T-helper 1 cell treated with Interleukin-12 subunit alpha and Interleukin-12 subunit beta and Interleukin-4 antibody, amounts not matched to agents 30 μg/mL and 1 μg/mL, for 36 hours (primary cell): ENCODE data around the gene CCDC136.

Experiments used
- H3K27ac Mint-ChIP-seq: one replicate; pipeline ENCODE4 v1.8.0; 2021; ENCODE audit warnings: mild to moderate bottlenecking, mixed read lengths
- H3K27me3 Mint-ChIP-seq: one replicate; pipeline ENCODE4 v1.8.0; 2021; ENCODE audit warnings: low read depth, mixed read lengths
- H3K36me3 Mint-ChIP-seq: one replicate; pipeline ENCODE4 v1.8.0; 2021; ENCODE audit warnings: low read depth, mixed read lengths
- H3K4me1 Mint-ChIP-seq: one replicate; pipeline ENCODE4 v1.8.0; 2021; ENCODE audit warnings: low read depth, mixed read lengths
- H3K4me3 Mint-ChIP-seq: one replicate; pipeline ENCODE4 v1.8.0; 2021; ENCODE audit warnings: mild to moderate bottlenecking, moderate library complexity, mixed read lengths
- H3K9me3 Mint-ChIP-seq: one replicate; pipeline ENCODE4 v1.8.0; 2021; ENCODE audit warnings: mixed read lengths

Gene CCDC136

GRCh38 chr7:128767475-128768110 is 24.2 kb upstream of the CCDC136 start:
- no peaks in the 10 kb centered on the region for H3K4me1 Mint-ChIP-seq

GRCh38 chr7:128770233-128770632 is 21.5 kb upstream of the CCDC136 start:
- H3K27me3 Mint-ChIP-seq: no peaks in the 10 kb centered on the region
- no peaks in the 10 kb centered on the region for H3K9me3 Mint-ChIP-seq
- H3K4me3 Mint-ChIP-seq: no peak overlapping the region
- no peak overlapping the region for H3K27ac Mint-ChIP-seq
- H3K36me3 Mint-ChIP-seq: peaks cover 49% of the 10 kb centered on the region
- H3K4me1 Mint-ChIP-seq: no peaks in the 10 kb centered on the region

More at GRCh38 chr7:128767475-128768110, 24.2 kb upstream of the CCDC136 start:
- Mint-ChIP-seq H3K9me3 (no peaks in the 10 kb centered on the region), H3K27ac (no peak overlapping the region), H3K36me3 (peaks cover 37% of the 10 kb centered on the region), H3K4me3 (no peak overlapping the region), H3K27me3 (no peaks in the 10 kb centered on the region)

GRCh38 chr7:128773604-128774003 is 18.2 kb upstream of the CCDC136 start:
- H3K36me3 Mint-ChIP-seq: peaks cover 35% of the 10 kb centered on the region
- H3K9me3 Mint-ChIP-seq: peaks cover 20% of the 10 kb centered on the region
- no peaks in the 10 kb centered on the region for H3K4me1 Mint-ChIP-seq

GRCh38 chr7:128774029-128774689 is 17.6 kb upstream of the CCDC136 start:
- peaks cover 20% of the 10 kb centered on the region for H3K9me3 Mint-ChIP-seq
- H3K4me1 Mint-ChIP-seq: no peaks in the 10 kb centered on the region
- no peaks in the 10 kb centered on the region for H3K27me3 Mint-ChIP-seq
- peaks cover 31% of the 10 kb centered on the region for H3K36me3 Mint-ChIP-seq
- H3K4me3 Mint-ChIP-seq: no peak overlapping the region
- H3K27ac Mint-ChIP-seq: no peak overlapping the region

More at GRCh38 chr7:128773604-128774003, 18.2 kb upstream of the CCDC136 start:
- no peaks in the 10 kb centered on the region for H3K27me3 Mint-ChIP-seq
- H3K4me3 Mint-ChIP-seq: no peak overlapping the region
- H3K27ac Mint-ChIP-seq: no peak overlapping the region

- no peak overlapping the region for H3K4me3 Mint-ChIP-seq
- H3K27ac Mint-ChIP-seq: no peak overlapping the region
- H3K27me3 Mint-ChIP-seq: peaks cover 1% of the 10 kb centered on the region
- H3K9me3 Mint-ChIP-seq: peaks cover 20% of the 10 kb centered on the region
- H3K36me3 Mint-ChIP-seq: peaks cover 28% of the 10 kb centered on the region
- no peaks in the 10 kb centered on the region for H3K4me1 Mint-ChIP-seq
These were observed 16.8 kb upstream of the CCDC136 start for GRCh38 chr7:128774921-128775320.

- no peak within 1 kb of the TSS for H3K27ac Mint-ChIP-seq
- no peaks in the 10 kb centered on the region for H3K4me1 Mint-ChIP-seq
- no peak within 1 kb of the TSS for H3K4me3 Mint-ChIP-seq
- H3K36me3 Mint-ChIP-seq: peaks cover 23% of the 10 kb centered on the region
- H3K9me3 Mint-ChIP-seq: peaks cover 20% of the 10 kb centered on the region
- peaks cover 3% of the 10 kb centered on the region for H3K27me3 Mint-ChIP-seq
These were observed 15.9 kb upstream of the CCDC136 start, which contains the start of gene OPN1SW for GRCh38 chr7:128775744-128776474. OPN1SW (minus strand) TSS chr7:128775794; CDS start chr7:128775781, 13 bp downstream.

GRCh38 chr7:128777156-128778123 is 14.3 kb upstream of the CCDC136 start:
- no peak overlapping the region for H3K4me3 Mint-ChIP-seq
- peaks cover 3% of the 10 kb centered on the region for H3K27me3 Mint-ChIP-seq
- H3K9me3 Mint-ChIP-seq: peaks cover 20% of the 10 kb centered on the region
- no peak overlapping the region for H3K27ac Mint-ChIP-seq
- peaks cover 13% of the 10 kb centered on the region for H3K36me3 Mint-ChIP-seq
- no peaks in the 10 kb centered on the region for H3K4me1 Mint-ChIP-seq

GRCh38 chr7:128778946-128779345 is 12.8 kb upstream of the CCDC136 start:
- peaks cover 3% of the 10 kb centered on the region for H3K27me3 Mint-ChIP-seq
- H3K36me3 Mint-ChIP-seq: peaks cover 9% of the 10 kb centered on the region
- H3K4me1 Mint-ChIP-seq: no peaks in the 10 kb centered on the region
- H3K27ac Mint-ChIP-seq: no peak overlapping the region
- no peak overlapping the region for H3K4me3 Mint-ChIP-seq
- H3K9me3 Mint-ChIP-seq: peaks cover 20% of the 10 kb centered on the region

- Mint-ChIP-seq H3K27ac (no peak overlapping the region), H3K27me3 (peaks cover 19% of the 10 kb centered on the region), H3K36me3 (no peaks in the 10 kb centered on the region), H3K4me1 (no peaks in the 10 kb centered on the region), H3K9me3 (peaks cover 20% of the 10 kb centered on the region), H3K4me3 (no peak overlapping the region)
These were observed 10.6 kb upstream of the CCDC136 start for GRCh38 chr7:128781126-128781525.

- no peak overlapping the region for H3K4me3 Mint-ChIP-seq
- no peaks in the 10 kb centered on the region for H3K4me1 Mint-ChIP-seq
- no peak overlapping the region for H3K27ac Mint-ChIP-seq
- H3K9me3 Mint-ChIP-seq: peaks cover 15% of the 10 kb centered on the region
- peaks cover 26% of the 10 kb centered on the region for H3K27me3 Mint-ChIP-seq
- no peaks in the 10 kb centered on the region for H3K36me3 Mint-ChIP-seq
These were observed 9.9 kb upstream of the CCDC136 start for GRCh38 chr7:128781851-128782250.

- Mint-ChIP-seq H3K9me3 (peaks cover under 1% of the 10 kb centered on the region), H3K27me3 (peaks cover 34% of the 10 kb centered on the region), H3K36me3 (no peaks in the 10 kb centered on the region), H3K4me1 (no peaks in the 10 kb centered on the region), H3K4me3 (no peak overlapping the region), H3K27ac (no peak overlapping the region)
These were observed 8.5 kb upstream of the CCDC136 start for GRCh38 chr7:128783143-128783861.

- Mint-ChIP-seq H3K4me1 (no peaks in the 10 kb centered on the region), H3K27ac (no peak overlapping the region), H3K4me3 (no peak overlapping the region), H3K27me3 (peaks cover 53% of the 10 kb centered on the region), H3K36me3 (no peaks in the 10 kb centered on the region), H3K9me3 (no peaks in the 10 kb centered on the region)
These were observed 6.0 kb upstream of the CCDC136 start for GRCh38 chr7:128785738-128786137.
